HUES6 (cell line): ENCODE data around the gene GRIA2.

Experiments
- H3K27ac ChIP-seq: 2 replicates; pipeline ENCODE4 v1.7.0; 2013; ENCODE audit warnings: low read depth, mild to moderate bottlenecking, low read length, inconsistent platforms
- H3K27me3 ChIP-seq: 2 replicates; pipeline ENCODE4 v1.6.1; 2013; ENCODE audit warnings: low read length; ENCODE audit not compliant: control insufficient read depth, insufficient read depth
- H3K36me3 ChIP-seq: 2 replicates; pipeline ENCODE4 v1.6.1; 2013; ENCODE audit warnings: low read length; ENCODE audit not compliant: control insufficient read depth, insufficient read depth
- H3K4me1 ChIP-seq: 2 replicates; pipeline ENCODE4 v1.6.1; 2013; ENCODE audit warnings: low read length; ENCODE audit not compliant: control insufficient read depth, insufficient read depth
- H3K4me3 ChIP-seq: 2 replicates; pipeline ENCODE4 v1.5.1; 2013; ENCODE audit warnings: low read depth, low read length
- H3K9ac ChIP-seq: one replicate; pipeline ENCODE4 v1.6.1; 2013; ENCODE audit warnings: mild to moderate bottlenecking, low read length
- H3K9me3 ChIP-seq: 2 replicates; pipeline ENCODE4 v1.6.1; 2013; ENCODE audit warnings: low read depth, low read length; ENCODE audit not compliant: control insufficient read depth, insufficient read depth

Gene GRIA2

GRCh38 chr4:157294575-157294974 lies 74.0 kb downstream of the GRIA2 start:
- H3K4me3 ChIP-seq = no peak overlapping the region
- H3K4me1 ChIP-seq = no peaks in the 10 kb centered on the region
- no peak overlapping the region for H3K27ac ChIP-seq
- no peaks in the 10 kb centered on the region for H3K27me3 ChIP-seq
- no peaks in the 10 kb centered on the region for H3K36me3 ChIP-seq
- no peak overlapping the region for H3K9ac ChIP-seq
- H3K9me3 ChIP-seq = no peaks in the 10 kb centered on the region

- Histone ChIP-seq H3K27ac (no peak overlapping the region), H3K9ac (no peak overlapping the region), H3K4me1 (peaks cover 3% of the 10 kb centered on the region; the same call in 1 of the 2 replicates), H3K36me3 (no peaks in the 10 kb centered on the region), H3K4me3 (no peak overlapping the region), H3K27me3 (no peaks in the 10 kb centered on the region), H3K9me3 (no peaks in the 10 kb centered on the region)
Measured at GRCh38 chr4:157300701-157301100, 80.2 kb downstream of the GRIA2 start.

- Histone ChIP-seq H3K4me1 (peaks cover 3% of the 10 kb centered on the region; the same call in 1 of the 2 replicates), H3K9ac (no peak overlapping the region), H3K36me3 (no peaks in the 10 kb centered on the region), H3K27ac (no peak overlapping the region), H3K9me3 (no peaks in the 10 kb centered on the region), H3K27me3 (no peaks in the 10 kb centered on the region), H3K4me3 (no peak overlapping the region)
Measured at GRCh38 chr4:157303471-157303960, 83.0 kb downstream of the GRIA2 start.

- H3K9me3 ChIP-seq = no peaks in the 10 kb centered on the region
- H3K36me3 ChIP-seq = no peaks in the 10 kb centered on the region
- H3K27me3 ChIP-seq = no peaks in the 10 kb centered on the region
- H3K4me1 ChIP-seq = peaks cover 3% of the 10 kb centered on the region; the same call in 1 of the 2 replicates
- H3K27ac ChIP-seq = no peak overlapping the region
- H3K4me3 ChIP-seq = no peak overlapping the region
- no peak overlapping the region for H3K9ac ChIP-seq
Measured at GRCh38 chr4:157304769-157305168, 84.2 kb downstream of the GRIA2 start.

- H3K4me3 ChIP-seq = no peak overlapping the region
Measured at GRCh38 chr4:157312702-157313101, 92.2 kb downstream of the GRIA2 start.

GRCh38 chr4:157314906-157315305 lies 94.4 kb downstream of the GRIA2 start:
- Histone ChIP-seq H3K27ac (no peak overlapping the region), H3K27me3 (no peaks in the 10 kb centered on the region), H3K9ac (no peak overlapping the region), H3K36me3 (no peaks in the 10 kb centered on the region), H3K9me3 (no peaks in the 10 kb centered on the region), H3K4me3 (no peak overlapping the region), H3K4me1 (no peaks in the 10 kb centered on the region)

More at GRCh38 chr4:157312702-157313101, 92.2 kb downstream of the GRIA2 start:
- Histone ChIP-seq H3K9me3 (no peaks in the 10 kb centered on the region), H3K27me3 (no peaks in the 10 kb centered on the region), H3K36me3 (no peaks in the 10 kb centered on the region), H3K9ac (no peak overlapping the region), H3K4me1 (no peaks in the 10 kb centered on the region), H3K27ac (no peak overlapping the region)

- no peak overlapping the region for H3K9ac ChIP-seq
- no peaks in the 10 kb centered on the region for H3K36me3 ChIP-seq
- no peaks in the 10 kb centered on the region for H3K9me3 ChIP-seq
- no peaks in the 10 kb centered on the region for H3K4me1 ChIP-seq
- H3K27ac ChIP-seq = no peak overlapping the region
- no peaks in the 10 kb centered on the region for H3K27me3 ChIP-seq
- H3K4me3 ChIP-seq = no peak overlapping the region
Measured at GRCh38 chr4:157315968-157316367, 95.4 kb downstream of the GRIA2 start.

- no peaks in the 10 kb centered on the region for H3K36me3 ChIP-seq
- no peak overlapping the region for H3K9ac ChIP-seq
- H3K9me3 ChIP-seq = no peaks in the 10 kb centered on the region
- H3K27ac ChIP-seq = no peak overlapping the region
- no peaks in the 10 kb centered on the region for H3K27me3 ChIP-seq
- no peaks in the 10 kb centered on the region for H3K4me1 ChIP-seq
- H3K4me3 ChIP-seq = no peak overlapping the region
Measured at GRCh38 chr4:157320092-157320491, 99.6 kb downstream of the GRIA2 start.

- no peaks in the 10 kb centered on the region for H3K27me3 ChIP-seq
- no peak overlapping the region for H3K9ac ChIP-seq
- H3K4me3 ChIP-seq = no peak overlapping the region
- H3K27ac ChIP-seq = no peak overlapping the region
- no peaks in the 10 kb centered on the region for H3K4me1 ChIP-seq
- no peaks in the 10 kb centered on the region for H3K36me3 ChIP-seq
- no peaks in the 10 kb centered on the region for H3K9me3 ChIP-seq
Measured at GRCh38 chr4:157327666-157328065, 107.1 kb downstream of the GRIA2 start.

- Histone ChIP-seq H3K27ac (no peak overlapping the region), H3K9ac (no peak overlapping the region), H3K27me3 (no peaks in the 10 kb centered on the region), H3K36me3 (no peaks in the 10 kb centered on the region), H3K4me3 (no peak overlapping the region), H3K4me1 (no peaks in the 10 kb centered on the region), H3K9me3 (no peaks in the 10 kb centered on the region)
Measured at GRCh38 chr4:157357887-157358286, 137.4 kb downstream of the GRIA2 start.

- Histone ChIP-seq H3K27me3 (no peaks in the 10 kb centered on the region), H3K27ac (no peak overlapping the region), H3K4me1 (no peaks in the 10 kb centered on the region), H3K36me3 (no peaks in the 10 kb centered on the region), H3K9ac (no peak overlapping the region), H3K4me3 (no peak overlapping the region), H3K9me3 (no peaks in the 10 kb centered on the region)
Measured at GRCh38 chr4:157358439-157358838, 137.9 kb downstream of the GRIA2 start.

GRCh38 chr4:157358851-157359250 lies 138.3 kb downstream of the GRIA2 start:
- Histone ChIP-seq H3K4me3 (no peak overlapping the region), H3K36me3 (no peaks in the 10 kb centered on the region), H3K9ac (no peak overlapping the region), H3K27me3 (no peaks in the 10 kb centered on the region), H3K27ac (no peak overlapping the region), H3K9me3 (no peaks in the 10 kb centered on the region), H3K4me1 (no peaks in the 10 kb centered on the region)
